Gastroesophageal sphincter (tissue), 4 donors: Measurements from ENCODE around the gene PEX11B. TPM values are rescaled to one million over a fixed set of nuclear protein-coding genes. Genes with fewer than 3 reads are reported as not detected.

ENCODE experiments used
- ATAC-seq: fragments of 150-250 bp; one replicate; pipeline ENCODE4 v1.9.1; 2016; ENCODE audit warnings: mild to moderate bottlenecking, moderate library complexity
- H3K27ac ChIP-seq, 4 donors: fragments of 200-600 bp; sonication (generic) in 3 of 4; 1 replicate in 3 of 4; 2 replicates in 1 of 4; pipeline ENCODE4 v1.5.1; 2016 to 2019
- H3K27me3 ChIP-seq: fragments of 200-600 bp; sonication (generic); one replicate; pipeline ENCODE4 v1.5.1; 2019
- H3K36me3 ChIP-seq, 2 donors: fragments of 200-600 bp; sonication (generic); one replicate each; pipeline ENCODE4 v1.5.1; 2019; ENCODE audit warnings: control low read depth in 1 of 2
- H3K4me1 ChIP-seq, 3 donors: fragments of 200-600 bp; sonication (generic); 1 replicate in 2 of 3; 2 replicates in 1 of 3; pipeline ENCODE4 v1.5.1; 2016 to 2019; ENCODE audit warnings: control low read depth in 2 of 3
- H3K4me3 ChIP-seq, 2 donors: fragments of 200-600 bp; sonication (generic); one replicate each; pipeline ENCODE4 v1.5.1; 2019; ENCODE audit warnings: mild to moderate bottlenecking in 1 of 2, moderate library complexity in 1 of 2
- H3K9me3 ChIP-seq, 3 donors: fragments of 200-600 bp; sonication (generic); one replicate each; pipeline ENCODE4 v1.5.1; 2017 to 2019; ENCODE audit warnings: control low read depth in 2 of 3
- EP300 ChIP-seq: sonication (generic); formaldehyde crosslinking; IDR thresholded peaks from one replicate; pipeline ENCODE4 v1.6.1; 2017; ENCODE audit warnings: antibody characterized with exemption, mild to moderate bottlenecking
- POLR2A ChIP-seq, 2 donors: fragments of 450-650 bp; IDR thresholded peaks; one replicate each; pipeline ENCODE4 v1.6.1; 2017; ENCODE audit warnings: antibody characterized with exemption in 2 of 2, mild to moderate bottlenecking in 2 of 2, moderate library complexity in 1 of 2
- POLR2AphosphoS5 ChIP-seq: sonication (generic); formaldehyde crosslinking; IDR thresholded peaks from one replicate; pipeline ENCODE4 v1.6.1; 2017; ENCODE audit warnings: antibody characterized with exemption
- WGBS, 2 donors: methylation state at CpG; one replicate each; pipeline ENCODE4 v1.1.5; 2018; ENCODE audit warnings: low coverage in 1 of 2; 5-methylcytosine and 5-hydroxymethylcytosine counted together
- total RNA-seq, 4 donors: library from RNA; depleted of rRNA; stranded (reverse); fragments of >200 nt; gene quantifications; one replicate each; pipeline ENCODE4 v1.1.0, GENCODE V29; 2016
- TF ChIP-seq, protein P1 (sequence below), 4 experiments: fragments of 200-600 bp in 2 of 4; fragments of 450-650 bp in 2 of 4; sonication (generic) in 1 of 4; IDR thresholded peaks; one replicate each; pipeline ENCODE4 v1.5.1; 2017 to 2019; ENCODE audit warnings: antibody characterized with exemption in 4 of 4, mild to moderate bottlenecking in 2 of 4, moderate library complexity in 2 of 4

Gene PEX11B, protein sequence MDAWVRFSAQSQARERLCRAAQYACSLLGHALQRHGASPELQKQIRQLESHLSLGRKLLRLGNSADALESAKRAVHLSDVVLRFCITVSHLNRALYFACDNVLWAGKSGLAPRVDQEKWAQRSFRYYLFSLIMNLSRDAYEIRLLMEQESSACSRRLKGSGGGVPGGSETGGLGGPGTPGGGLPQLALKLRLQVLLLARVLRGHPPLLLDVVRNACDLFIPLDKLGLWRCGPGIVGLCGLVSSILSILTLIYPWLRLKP
- 10 to 100 TPM; 22.1 to 29.1 (median 28.1) TPM for total RNA-seq

DNA sequence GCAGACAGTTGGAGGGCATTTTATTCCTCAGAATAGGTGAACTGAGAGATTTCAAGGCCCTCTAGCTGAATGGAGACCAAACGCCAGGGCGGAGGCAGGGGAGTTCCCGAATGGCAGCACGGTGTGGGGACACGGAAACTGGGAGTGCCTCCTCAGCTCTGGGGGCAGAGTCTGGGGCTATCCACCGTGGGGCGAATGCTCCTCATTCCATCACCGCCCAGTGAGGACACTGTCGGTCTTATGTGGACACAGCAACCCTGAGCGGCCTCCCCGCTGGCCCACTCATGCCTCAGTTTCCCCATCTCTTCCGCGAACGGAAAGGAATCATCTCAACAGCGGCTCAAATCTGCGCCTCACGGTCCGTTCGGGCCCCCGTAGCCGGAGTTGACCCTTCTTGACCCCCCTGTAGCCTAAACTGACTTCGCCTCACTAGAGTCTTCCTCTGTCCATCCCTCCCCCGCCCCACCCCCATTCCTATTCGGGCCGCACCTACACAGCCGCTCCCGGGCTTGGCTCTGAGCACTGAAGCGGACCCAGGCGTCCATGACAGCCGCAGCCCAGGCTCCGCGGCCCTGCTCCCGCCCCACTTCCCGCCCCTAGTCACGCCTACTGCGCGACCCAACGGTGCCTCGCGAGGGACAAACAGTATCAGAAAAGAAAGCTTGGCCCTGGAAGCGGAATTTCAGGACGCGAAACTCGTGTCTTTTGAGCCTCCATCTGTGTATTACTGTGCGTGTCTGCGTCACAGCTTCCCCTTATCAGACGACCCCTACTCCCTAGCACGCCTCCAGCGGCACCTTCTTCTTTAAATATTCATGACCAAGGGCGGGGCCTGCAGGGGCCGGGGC lies at the start of gene PEX11B:
Gene PEX11B, minus strand, starts transcription at position 574 of the 848 bp plus-strand sequence. Its CDS starts 29 bp downstream, at position 545.
- peaks cover 3 to 35% (median 22%) of the 10 kb centered on the region in 3 donors for H3K4me1 ChIP-seq
- peak within 1 kb of the TSS; percentile 74 to 81 for H3K4me3 ChIP-seq
- H3K36me3 ChIP-seq, result peaks cover 0 to 50% of the 10 kb centered on the region in 2 donors
- H3K27ac ChIP-seq, result peak within 1 kb of the TSS; percentile 43 to 92 (median 87)
- WGBS, 2 donors, result 0% methylated on average over 1 to 11 of the region's 51 CpGs
- H3K27me3 ChIP-seq, result no peaks in the 10 kb centered on the region
- peak; percentile 95 for ATAC-seq
- TF ChIP-seq, protein P1, sequence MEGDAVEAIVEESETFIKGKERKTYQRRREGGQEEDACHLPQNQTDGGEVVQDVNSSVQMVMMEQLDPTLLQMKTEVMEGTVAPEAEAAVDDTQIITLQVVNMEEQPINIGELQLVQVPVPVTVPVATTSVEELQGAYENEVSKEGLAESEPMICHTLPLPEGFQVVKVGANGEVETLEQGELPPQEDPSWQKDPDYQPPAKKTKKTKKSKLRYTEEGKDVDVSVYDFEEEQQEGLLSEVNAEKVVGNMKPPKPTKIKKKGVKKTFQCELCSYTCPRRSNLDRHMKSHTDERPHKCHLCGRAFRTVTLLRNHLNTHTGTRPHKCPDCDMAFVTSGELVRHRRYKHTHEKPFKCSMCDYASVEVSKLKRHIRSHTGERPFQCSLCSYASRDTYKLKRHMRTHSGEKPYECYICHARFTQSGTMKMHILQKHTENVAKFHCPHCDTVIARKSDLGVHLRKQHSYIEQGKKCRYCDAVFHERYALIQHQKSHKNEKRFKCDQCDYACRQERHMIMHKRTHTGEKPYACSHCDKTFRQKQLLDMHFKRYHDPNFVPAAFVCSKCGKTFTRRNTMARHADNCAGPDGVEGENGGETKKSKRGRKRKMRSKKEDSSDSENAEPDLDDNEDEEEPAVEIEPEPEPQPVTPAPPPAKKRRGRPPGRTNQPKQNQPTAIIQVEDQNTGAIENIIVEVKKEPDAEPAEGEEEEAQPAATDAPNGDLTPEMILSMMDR (IDR thresholded peaks at IDR 0.05), result peak in 2 of 4 experiments; percentile 5 to 36
- TF ChIP-seq POLR2A (IDR thresholded peaks at IDR 0.05) (peak; percentile 26 to 63), POLR2AphosphoS5 (peak; percentile 92), EP300 (no peak)
- H3K9me3 ChIP-seq, result no peaks in the 10 kb centered on the region

DNA sequence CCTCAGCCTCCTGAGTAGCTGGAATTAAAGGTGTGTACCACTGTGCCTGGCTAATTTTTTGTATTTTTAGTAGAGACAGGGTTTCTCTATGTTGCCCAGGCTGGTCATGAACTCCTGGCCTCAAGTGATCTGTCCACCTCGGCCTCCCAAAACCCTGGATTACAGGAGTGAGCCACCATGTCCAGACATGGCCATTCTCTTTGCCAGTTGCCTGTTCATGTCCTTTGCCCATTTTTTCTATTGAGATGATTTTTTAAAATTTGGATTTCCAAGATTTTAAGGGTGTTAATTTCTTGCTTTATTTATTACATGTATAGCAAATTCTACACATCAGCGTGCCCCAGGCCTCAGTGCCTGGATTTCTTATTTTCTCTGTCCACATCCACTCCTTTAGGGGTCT lies 48.8 kb upstream of the PEX11B start:
- Histone ChIP-seq H3K36me3 (peaks cover 0 to 6% of the 10 kb centered on the region in 2 donors), H3K4me3 (no peak overlapping the region), H3K27me3 (no peaks in the 10 kb centered on the region), H3K9me3 (peaks cover 0 to 7% (median 0%) of the 10 kb centered on the region in 3 donors), H3K4me1 (peaks cover 7 to 36% (median 14%) of the 10 kb centered on the region in 3 donors), H3K27ac (no peak overlapping the region)
- TF ChIP-seq POLR2A (IDR thresholded peaks at IDR 0.05), result no peak
- TF ChIP-seq POLR2AphosphoS5, result no peak
- TF ChIP-seq, protein P1 (IDR thresholded peaks at IDR 0.05), result no peak
- TF ChIP-seq EP300, result no peak
- 88 to 100% methylated on average over 2 of the region's 2 CpGs for WGBS, 2 donors
- ATAC-seq, result no peak

DNA sequence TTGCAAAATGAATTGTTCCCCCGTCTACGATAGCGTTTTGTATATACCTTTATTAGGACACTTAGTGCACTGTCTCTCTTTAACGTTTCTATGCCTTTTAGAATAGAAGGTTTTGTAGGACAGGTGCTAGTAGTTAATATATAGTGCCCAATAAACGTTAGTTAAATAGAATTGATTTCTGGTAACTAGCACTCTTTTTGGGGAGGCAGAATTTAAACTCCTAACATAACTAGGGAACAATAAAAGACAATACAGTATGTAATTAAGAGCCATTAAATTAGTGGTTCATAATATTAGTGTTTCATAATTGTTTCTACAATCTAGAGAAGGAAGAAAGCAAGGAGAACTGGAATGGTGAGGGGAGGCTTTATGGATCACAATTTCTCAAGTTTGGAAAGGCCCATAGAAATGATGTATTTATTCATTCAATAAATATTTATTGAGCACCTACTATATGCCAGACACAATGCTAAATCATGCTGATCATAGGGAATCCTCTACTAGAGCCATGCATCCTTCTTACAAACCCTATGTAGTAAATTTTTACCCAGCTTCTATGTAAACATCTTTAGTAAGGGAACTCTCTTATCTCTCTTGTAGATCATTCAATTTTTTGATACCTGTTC lies 46.7 kb upstream of the PEX11B start:
- peaks cover 0 to 6% of the 10 kb centered on the region in 2 donors for H3K36me3 ChIP-seq
- TF ChIP-seq EP300, result no peak
- TF ChIP-seq, protein P1 (IDR thresholded peaks at IDR 0.05), result no peak
- no peak for TF ChIP-seq POLR2A (IDR thresholded peaks at IDR 0.05)
- TF ChIP-seq POLR2AphosphoS5, result no peak
- peak overlapping the region; percentile 88 to 100 (median 99) for H3K27ac ChIP-seq
- peaks cover 0 to 7% (median 0%) of the 10 kb centered on the region in 3 donors for H3K9me3 ChIP-seq
- WGBS, 2 donors, result 0% methylated on average over 5 of the region's 5 CpGs
- peak overlapping the region; percentile 57 to 79 for H3K4me3 ChIP-seq
- H3K27me3 ChIP-seq, result no peaks in the 10 kb centered on the region
- peaks cover 7 to 54% (median 17%) of the 10 kb centered on the region in 3 donors for H3K4me1 ChIP-seq
- no peak for ATAC-seq

DNA sequence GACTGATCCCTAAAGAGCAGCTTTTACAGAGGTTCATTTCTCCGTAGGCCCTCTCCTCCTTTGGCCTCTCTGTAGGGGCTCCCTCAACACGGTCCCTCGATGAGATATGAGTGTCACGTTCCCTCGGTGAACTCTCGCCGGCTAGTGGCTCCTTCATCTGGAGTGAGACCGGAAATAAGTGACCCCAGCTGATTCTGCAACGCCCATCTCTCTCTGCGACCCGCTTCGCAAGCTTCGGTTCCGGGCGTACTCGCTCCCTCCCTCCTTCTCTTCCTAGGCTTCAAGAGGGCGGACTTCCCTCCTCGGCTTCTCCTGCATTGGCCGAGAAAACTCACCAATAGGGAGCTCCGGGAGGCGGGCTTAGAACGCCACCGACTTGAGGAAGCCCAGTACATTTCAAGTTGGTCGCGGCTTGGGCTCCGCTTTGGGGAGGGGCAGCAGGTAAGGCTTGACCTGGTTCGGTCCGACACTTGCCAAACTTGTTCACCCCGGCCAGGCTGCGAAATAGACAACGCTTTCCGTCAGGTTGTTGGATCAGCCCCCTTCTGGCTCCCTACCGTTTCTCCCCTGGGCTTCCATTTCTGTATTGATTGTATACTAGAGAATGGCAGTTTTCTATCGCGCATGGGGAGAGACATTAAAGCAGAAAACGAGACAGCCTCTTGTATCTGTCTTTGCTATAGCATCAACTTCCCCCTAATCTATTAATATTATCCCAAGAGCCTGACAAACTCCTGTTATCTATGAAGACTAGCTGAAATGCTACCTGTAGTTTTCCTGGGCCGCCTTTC lies 46.0 kb upstream of the PEX11B start, which contains the start of the genes ANKRD34A and POLR3GL:
Gene ANKRD34A, minus strand, starts transcription at position 248 of the 791 bp plus-strand sequence. CDS start 2,816 bp downstream, outside the sequence.
Gene POLR3GL, plus strand, starts transcription at position 363 of the 791 bp plus-strand sequence. CDS start 10,176 bp downstream, outside the sequence.
- WGBS, 2 donors, result 1 to 8% methylated on average over 6 to 20 of the region's 37 CpGs

More for the DNA sequence above, 46.0 kb upstream of the PEX11B start, which contains the start of the genes ANKRD34A and POLR3GL:
- Histone ChIP-seq H3K4me1 (peaks cover 7 to 61% (median 17%) of the 10 kb centered on the region in 3 donors), H3K9me3 (peaks cover 0 to 7% (median 0%) of the 10 kb centered on the region in 3 donors), H3K36me3 (peaks cover 0 to 6% of the 10 kb centered on the region in 2 donors), H3K27me3 (no peaks in the 10 kb centered on the region), H3K27ac (peak within 1 kb of the TSS; percentile 88 to 100 (median 99)), H3K4me3 (peak within 1 kb of the TSS; percentile 57 to 79)
- peak; percentile 92 for ATAC-seq
- peak; percentile 85 for TF ChIP-seq POLR2AphosphoS5
- TF ChIP-seq, protein P1 (IDR thresholded peaks at IDR 0.05), result peak in 1 of 4 experiments; percentile 17
- TF ChIP-seq EP300, result no peak
- peak; percentile 64 to 79 for TF ChIP-seq POLR2A (IDR thresholded peaks at IDR 0.05)
